Lower lobe of right lung (tissue), 2 donors: ENCODE data around the gene NSUN7. TPM values are rescaled to one million over a fixed set of nuclear protein-coding genes. Genes with fewer than 3 reads are reported as not detected.

Source experiments
- ATAC-seq, 2 donors: fragments of 200-7000 bp; cut with Tn5 transposase; one replicate each; pipeline ENCODE4 v1.9.1; 2020 to 2022; ENCODE audit warnings: mild to moderate bottlenecking in 2 of 2, moderate library complexity in 2 of 2
- DNase-seq: peaks from one replicate; pipeline ENCODE4 v3.0.0-alpha.2; 2020
- H3K27ac ChIP-seq: fragments of 200-600 bp; one replicate; pipeline ENCODE4 v1.8.0; 2022
- H3K27me3 ChIP-seq: fragments of 200-600 bp; one replicate; pipeline ENCODE4 v1.8.0; 2022; ENCODE audit warnings: low read depth
- H3K36me3 ChIP-seq: fragments of 200-600 bp; one replicate; pipeline ENCODE4 v1.8.0; 2022; ENCODE audit warnings: mild to moderate bottlenecking
- H3K4me1 ChIP-seq: fragments of 200-600 bp; one replicate; pipeline ENCODE4 v1.8.0; 2022
- H3K4me3 ChIP-seq: fragments of 200-600 bp; one replicate; pipeline ENCODE4 v1.8.0; 2022; ENCODE audit warnings: mild to moderate bottlenecking
- H3K9me3 ChIP-seq: fragments of 200-600 bp; one replicate; pipeline ENCODE4 v1.8.0; 2022
- intact Hi-C: fragments of 100-400 bp; cut with DNase I; formaldehyde crosslinking; loops from one replicate; pipeline ENCODE4 v1.11.0; 2022
- total RNA-seq: library from RNA; stranded (reverse); fragmentation: NEBNext Ultra II Directional; extraction: Animal tissue kit (Norgen Biotek cat#: 25700); gene quantifications from one replicate; pipeline ENCODE4 v1.2.1, GENCODE V29; 2021
- TF ChIP-seq, protein P1 (sequence below): fragments of 200-600 bp; IDR thresholded peaks from one replicate; pipeline ENCODE4 v1.8.0; 2022; ENCODE audit warnings: antibody characterized with exemption, mild to moderate bottlenecking
- donor health status: DM: no; HTN: yes; CAD: no; lungs with severe emphysema.

The NSUN7 gene
- total RNA-seq, 1 donor from 2014 or later = 9.2 TPM

GRCh38 chr4:40856840-40857362 lies 107.1 kb downstream of the NSUN7 start:
- Histone ChIP-seq H3K27me3 (peaks cover 5% of the 10 kb centered on the region), H3K9me3 (no peaks in the 10 kb centered on the region), H3K36me3 (peaks cover 14% of the 10 kb centered on the region), H3K4me3 (peak overlapping the region; percentile 48), H3K4me1 (peaks cover 14% of the 10 kb centered on the region), H3K27ac (no peak overlapping the region)
- TF ChIP-seq, protein P1, sequence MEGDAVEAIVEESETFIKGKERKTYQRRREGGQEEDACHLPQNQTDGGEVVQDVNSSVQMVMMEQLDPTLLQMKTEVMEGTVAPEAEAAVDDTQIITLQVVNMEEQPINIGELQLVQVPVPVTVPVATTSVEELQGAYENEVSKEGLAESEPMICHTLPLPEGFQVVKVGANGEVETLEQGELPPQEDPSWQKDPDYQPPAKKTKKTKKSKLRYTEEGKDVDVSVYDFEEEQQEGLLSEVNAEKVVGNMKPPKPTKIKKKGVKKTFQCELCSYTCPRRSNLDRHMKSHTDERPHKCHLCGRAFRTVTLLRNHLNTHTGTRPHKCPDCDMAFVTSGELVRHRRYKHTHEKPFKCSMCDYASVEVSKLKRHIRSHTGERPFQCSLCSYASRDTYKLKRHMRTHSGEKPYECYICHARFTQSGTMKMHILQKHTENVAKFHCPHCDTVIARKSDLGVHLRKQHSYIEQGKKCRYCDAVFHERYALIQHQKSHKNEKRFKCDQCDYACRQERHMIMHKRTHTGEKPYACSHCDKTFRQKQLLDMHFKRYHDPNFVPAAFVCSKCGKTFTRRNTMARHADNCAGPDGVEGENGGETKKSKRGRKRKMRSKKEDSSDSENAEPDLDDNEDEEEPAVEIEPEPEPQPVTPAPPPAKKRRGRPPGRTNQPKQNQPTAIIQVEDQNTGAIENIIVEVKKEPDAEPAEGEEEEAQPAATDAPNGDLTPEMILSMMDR = no peak
- intact Hi-C loops = no loop called here
- DNase-seq (peak; percentile 82), ATAC-seq (peak; percentile 97 to 99)

DNA sequence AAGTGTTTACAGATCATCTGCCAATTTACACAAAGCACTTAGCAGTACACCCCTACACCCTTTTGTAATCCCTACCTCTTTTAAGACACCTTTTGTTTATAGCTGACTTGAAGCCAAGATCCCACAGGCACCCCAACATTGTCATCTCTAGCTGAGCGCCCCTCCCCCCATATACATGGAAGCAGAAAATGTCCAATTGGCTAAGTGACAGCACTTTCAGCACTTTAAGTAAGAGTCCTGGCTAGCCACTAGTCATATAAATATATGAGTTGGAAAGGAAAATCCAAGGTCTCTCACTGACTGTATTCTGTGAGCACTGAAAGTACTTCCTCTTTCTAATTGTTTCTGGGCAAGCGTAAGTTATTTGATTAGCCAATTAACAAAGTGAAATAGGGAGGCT lies 108.2 kb downstream of the NSUN7 start:
- peaks cover 5% of the 10 kb centered on the region for H3K27me3 ChIP-seq
- no peak overlapping the region for H3K27ac ChIP-seq
- H3K4me3 ChIP-seq = no peak overlapping the region
- peaks cover 14% of the 10 kb centered on the region for H3K4me1 ChIP-seq
- intact Hi-C loops = no loop called here
- TF ChIP-seq, protein P1 = no peak
- H3K9me3 ChIP-seq = no peaks in the 10 kb centered on the region
- no peak for DNase-seq
- no peak for ATAC-seq
- peaks cover 14% of the 10 kb centered on the region for H3K36me3 ChIP-seq

DNA sequence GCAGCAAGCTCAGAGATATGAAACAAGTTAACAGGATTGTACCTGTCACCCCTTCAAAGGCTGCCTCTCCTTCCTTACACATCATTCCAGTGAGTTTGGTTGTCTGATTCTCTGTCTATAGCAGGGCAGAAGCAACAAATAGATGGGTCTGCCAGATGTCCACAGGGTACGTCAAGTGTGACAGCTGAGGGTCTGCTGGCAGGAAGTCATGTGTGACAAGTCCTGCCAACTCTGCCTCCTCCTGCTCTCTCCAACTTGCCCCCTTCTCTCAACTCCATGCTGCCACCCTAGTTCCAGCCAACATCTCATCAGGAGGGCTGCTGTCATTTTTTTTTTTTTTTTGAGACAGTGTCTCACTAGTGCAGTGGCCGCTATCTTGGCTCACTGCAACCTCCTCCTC lies 109.2 kb downstream of the NSUN7 start:
- ATAC-seq (no peak), DNase-seq (no peak)
- H3K4me1 ChIP-seq = peaks cover 14% of the 10 kb centered on the region
- TF ChIP-seq, protein P1 = no peak
- intact Hi-C loops = no loop called here
- no peak overlapping the region for H3K27ac ChIP-seq
- H3K36me3 ChIP-seq = peaks cover 14% of the 10 kb centered on the region
- H3K9me3 ChIP-seq = no peaks in the 10 kb centered on the region
- peaks cover 5% of the 10 kb centered on the region for H3K27me3 ChIP-seq
- H3K4me3 ChIP-seq = no peak overlapping the region

Other genes with a start within 250 kb of the NSUN7 start
- gene RBM47, start 120.1 kb upstream of the NSUN7 start, total RNA-seq = 108 TPM